GM13977 (cell line): ENCODE measurements around the gene CYP4A11.
"Not testable (repeated sequence)": the region's sequence is repeated elsewhere in the genome, so short reads cannot be mapped to it uniquely, and the experiment has no call there.

Source experiments
- DNase-seq: peaks from one replicate; pipeline ENCODE4 v3.0.0; 2012; ENCODE audit warnings: low spot score
- in situ Hi-C: fragments of 300-500 bp; cut with MboI; formaldehyde crosslinking; loops from one replicate; pipeline ENCODE4 v1.12.0; 2022; ENCODE audit warnings: low sequenced_read_pairs, low pct_unique_long_range_greater_than_20kb, mixed read lengths, inconsistent platforms; ENCODE audit not compliant: unreplicated experiment
- TF ChIP-seq, protein P1 (sequence below): IDR thresholded peaks from 2 replicates; pipeline ENCODE4 v1.5.1; 2012; ENCODE audit warnings: mild to moderate bottlenecking, control low read depth; ENCODE audit not compliant: insufficient read depth; ENCODE audit errors: extremely low read depth, missing control alignments

The CYP4A11 gene

GRCh38 chr1:46941135-46941694 lies at the start of gene CYP4A11:
CYP4A11 (minus strand) TSS chr1:46941476; CDS start chr1:46941433, 43 bp downstream.
- TF ChIP-seq, protein P1, sequence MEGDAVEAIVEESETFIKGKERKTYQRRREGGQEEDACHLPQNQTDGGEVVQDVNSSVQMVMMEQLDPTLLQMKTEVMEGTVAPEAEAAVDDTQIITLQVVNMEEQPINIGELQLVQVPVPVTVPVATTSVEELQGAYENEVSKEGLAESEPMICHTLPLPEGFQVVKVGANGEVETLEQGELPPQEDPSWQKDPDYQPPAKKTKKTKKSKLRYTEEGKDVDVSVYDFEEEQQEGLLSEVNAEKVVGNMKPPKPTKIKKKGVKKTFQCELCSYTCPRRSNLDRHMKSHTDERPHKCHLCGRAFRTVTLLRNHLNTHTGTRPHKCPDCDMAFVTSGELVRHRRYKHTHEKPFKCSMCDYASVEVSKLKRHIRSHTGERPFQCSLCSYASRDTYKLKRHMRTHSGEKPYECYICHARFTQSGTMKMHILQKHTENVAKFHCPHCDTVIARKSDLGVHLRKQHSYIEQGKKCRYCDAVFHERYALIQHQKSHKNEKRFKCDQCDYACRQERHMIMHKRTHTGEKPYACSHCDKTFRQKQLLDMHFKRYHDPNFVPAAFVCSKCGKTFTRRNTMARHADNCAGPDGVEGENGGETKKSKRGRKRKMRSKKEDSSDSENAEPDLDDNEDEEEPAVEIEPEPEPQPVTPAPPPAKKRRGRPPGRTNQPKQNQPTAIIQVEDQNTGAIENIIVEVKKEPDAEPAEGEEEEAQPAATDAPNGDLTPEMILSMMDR = no peak
- in situ Hi-C loops = no loop called here
- no peak for DNase-seq

DNA sequence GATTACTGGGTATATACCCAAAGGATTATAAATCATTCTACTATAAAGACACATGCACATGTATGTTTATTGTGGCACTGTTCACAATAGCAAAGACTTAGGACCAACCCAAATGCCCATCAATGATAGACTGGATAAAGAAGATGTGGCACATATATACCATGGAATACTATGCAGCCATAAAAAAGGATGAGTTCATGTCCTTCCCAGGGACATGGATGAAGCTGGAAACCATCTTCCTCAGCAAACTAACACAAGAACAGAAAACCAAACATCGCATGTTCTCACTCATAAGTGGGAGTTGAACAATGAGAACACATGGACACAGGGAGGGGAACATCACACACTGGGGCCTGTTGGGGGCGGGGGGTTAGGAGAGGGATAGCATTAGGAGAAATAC lies 49.3 kb upstream of the CYP4A11 start:
- DNase-seq, in situ Hi-C loops: not testable (repeated sequence)

DNA sequence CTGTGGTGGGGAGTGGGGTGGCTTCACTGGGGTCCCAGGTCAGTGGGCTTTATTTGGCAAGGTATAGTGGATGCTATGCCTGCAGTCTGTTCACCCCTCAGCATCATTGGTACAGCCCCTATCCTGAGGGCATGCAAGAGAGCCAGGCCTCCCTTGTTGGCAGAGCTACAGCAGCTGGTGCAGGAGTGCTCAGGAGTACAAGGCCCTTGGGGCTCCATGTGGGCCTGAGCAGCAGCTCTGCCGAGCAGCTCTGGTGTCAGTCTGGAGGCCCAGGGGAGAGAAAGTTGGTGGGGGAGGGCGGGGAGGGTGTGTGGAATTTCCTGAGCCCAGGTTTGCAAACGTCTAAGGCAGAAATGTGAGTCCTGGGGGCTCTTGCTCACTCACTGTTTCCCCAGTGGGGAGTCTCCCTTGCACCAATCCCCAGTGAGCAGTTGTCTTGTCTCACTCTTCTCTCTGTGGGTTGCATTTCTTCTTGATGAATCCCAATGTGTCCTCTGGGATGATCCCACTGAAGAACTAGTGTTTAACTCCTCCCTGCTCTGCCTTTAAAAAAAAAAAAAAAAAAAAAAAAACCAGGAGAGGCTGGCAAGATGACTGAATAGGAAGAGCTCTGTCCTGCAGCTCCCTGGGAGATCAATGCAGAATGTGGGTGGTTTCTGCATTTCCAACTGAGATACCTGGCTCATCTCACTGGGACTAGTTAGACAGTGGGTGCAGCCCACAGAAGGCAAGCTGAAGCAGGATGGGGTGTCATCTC lies 42.7 kb upstream of the CYP4A11 start:
- in situ Hi-C loops = no loop called here
- TF ChIP-seq, protein P1 = no peak
- DNase-seq = no peak

GRCh38 chr1:46983166-46983829 lies 42.0 kb upstream of the CYP4A11 start:
- TF ChIP-seq, protein P1 = no peak
- no peak for DNase-seq
- in situ Hi-C loops = no loop called here

DNA sequence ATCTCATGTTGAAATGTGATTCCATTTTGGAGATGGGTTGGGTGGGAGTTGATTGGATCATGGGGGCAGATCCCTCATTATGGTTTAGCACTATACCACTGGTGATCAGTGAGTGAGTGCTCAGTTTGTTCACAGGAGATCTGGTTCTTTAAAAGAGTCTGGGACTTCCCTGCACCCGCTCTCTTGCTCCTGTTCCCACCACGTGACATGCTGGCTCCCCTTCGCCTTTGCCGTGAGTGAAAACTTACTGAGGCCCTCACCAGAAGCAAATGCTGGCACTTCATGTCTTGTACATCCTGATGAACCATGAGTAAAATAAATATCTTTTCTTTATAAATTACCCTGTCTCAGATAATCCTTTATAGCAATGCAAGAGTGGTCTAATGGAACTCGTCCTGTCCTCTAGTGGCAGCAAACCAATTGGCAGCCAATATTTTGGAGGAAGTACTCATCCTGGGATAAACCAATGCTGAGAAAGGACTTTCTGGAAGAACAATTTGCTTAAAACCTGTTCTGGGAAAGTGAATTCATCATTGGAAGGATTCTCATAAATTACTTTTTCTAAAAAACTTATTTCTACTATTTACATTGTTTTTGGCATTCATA lies 27.8 kb upstream of the CYP4A11 start:
- no peak for DNase-seq

DNA sequence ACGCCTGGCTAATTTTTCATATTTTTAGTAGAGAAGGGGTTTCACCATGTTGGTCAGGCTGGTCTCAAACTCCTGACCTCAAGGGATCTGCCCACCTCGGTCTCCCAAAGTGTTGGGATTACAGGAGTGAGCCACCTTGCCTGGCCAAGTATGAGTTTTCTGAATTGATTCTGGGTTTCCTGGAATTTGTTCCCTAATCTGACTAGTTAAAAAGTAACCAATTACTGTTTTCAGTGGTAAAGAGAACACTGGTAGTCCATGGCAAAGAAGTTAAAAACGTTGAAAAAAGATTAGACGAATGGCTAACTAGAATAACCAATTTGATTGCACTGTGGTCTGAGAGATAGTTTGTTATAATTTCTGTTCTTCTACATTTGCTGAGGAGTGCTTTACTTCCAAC lies 21.0 kb upstream of the CYP4A11 start:
- in situ Hi-C loops, DNase-seq: not testable (repeated sequence)

More for the DNA sequence above, 27.8 kb upstream of the CYP4A11 start:
- TF ChIP-seq, protein P1 = no peak
- in situ Hi-C loops = no loop called here

DNA sequence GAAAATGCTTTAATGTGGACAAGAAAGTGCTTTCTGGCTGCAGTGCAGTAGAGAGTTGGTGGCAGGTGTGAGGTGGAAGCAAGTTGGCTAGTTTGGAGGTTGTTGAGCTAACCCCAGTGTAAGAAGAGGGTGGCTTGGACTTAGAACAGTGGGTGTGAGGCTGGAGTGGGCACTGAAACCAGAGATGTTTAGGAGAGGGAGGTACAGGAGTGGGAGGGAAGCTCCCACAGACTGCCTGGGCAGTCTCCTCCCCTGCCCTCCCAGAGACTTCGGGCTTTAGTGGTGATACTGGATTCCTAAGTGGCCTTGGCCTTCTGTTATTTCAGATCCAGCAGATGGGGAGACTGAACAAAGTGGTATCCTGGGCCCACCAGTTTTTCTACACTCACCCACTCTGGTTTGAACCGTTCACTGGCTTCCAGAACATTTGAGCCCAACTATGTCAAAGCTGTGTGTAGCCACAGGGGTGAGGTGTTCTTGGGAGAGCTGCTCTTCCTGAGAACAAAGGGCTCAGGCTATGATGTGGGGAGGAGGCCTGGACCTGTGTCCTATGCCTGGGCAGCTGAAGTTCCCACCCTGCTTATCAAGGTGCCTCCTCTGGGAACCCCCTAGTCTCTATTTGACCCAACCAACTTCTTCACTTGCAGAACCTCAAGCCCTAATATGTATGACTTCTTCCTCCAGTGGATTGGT lies 19.9 kb upstream of the CYP4A11 start:
- TF ChIP-seq, protein P1 = no peak
- in situ Hi-C loops = no loop called here
- no peak for DNase-seq
